Neural crest cell (in vitro differentiated cells): ENCODE results near the gene MESP2. TPM values are rescaled to one million over a fixed set of nuclear protein-coding genes. Genes with fewer than 3 reads are reported as not detected.
"Not testable (repeated sequence)": the region's sequence is repeated elsewhere in the genome, so short reads cannot be mapped to it uniquely, and the experiment has no call there.

Experiments used
- DNase-seq: peaks from one replicate; pipeline ENCODE4 v3.0.0; 2021; ENCODE audit warnings: low read depth, mixed read lengths, low spot score
- H3K27ac Mint-ChIP-seq: one replicate; pipeline ENCODE4 v1.8.0; 2021; ENCODE audit warnings: mild to moderate bottlenecking, mixed read lengths; ENCODE audit not compliant: unreplicated experiment
- H3K27me3 Mint-ChIP-seq: 2 replicates; pipeline ENCODE4 v1.8.0; 2021; ENCODE audit warnings: low read depth, mild to moderate bottlenecking, mixed read lengths
- H3K36me3 Mint-ChIP-seq: 2 replicates; pipeline ENCODE4 v1.8.0; 2021; ENCODE audit warnings: low read depth, mild to moderate bottlenecking, mixed read lengths
- H3K4me1 Mint-ChIP-seq: 2 replicates; pipeline ENCODE4 v1.8.0; 2021; ENCODE audit warnings: mixed read lengths
- H3K4me3 Mint-ChIP-seq: one replicate; pipeline ENCODE4 v1.8.0; 2021; ENCODE audit warnings: mild to moderate bottlenecking, mixed read lengths
- H3K9me3 Mint-ChIP-seq: 2 replicates; pipeline ENCODE4 v1.8.0; 2021; ENCODE audit warnings: mixed read lengths
- total RNA-seq: library from RNA; stranded (reverse); gene quantifications from 2 replicates; pipeline ENCODE4 v1.2.1, GENCODE V29; 2021
- TF ChIP-seq, protein P1 (sequence below): fragments of 200-600 bp; sonication (generic); conservative IDR thresholded peaks from 2 replicates; pipeline ENCODE4 v1.5.0; 2021; ENCODE audit warnings: antibody characterized with exemption, mild to moderate bottlenecking

MESP2 gene
- total RNA-seq, 1 donor from 2014 or later: 0.42 TPM

GRCh38 chr15:89785064-89785773 is 9.1 kb downstream of the MESP2 start:
- peaks cover 5% of the 10 kb centered on the region for H3K36me3 Mint-ChIP-seq
- peaks cover 3% of the 10 kb centered on the region for H3K27me3 Mint-ChIP-seq
- H3K4me3 Mint-ChIP-seq: no peak overlapping the region
- no peak for DNase-seq
- TF ChIP-seq, protein P1, sequence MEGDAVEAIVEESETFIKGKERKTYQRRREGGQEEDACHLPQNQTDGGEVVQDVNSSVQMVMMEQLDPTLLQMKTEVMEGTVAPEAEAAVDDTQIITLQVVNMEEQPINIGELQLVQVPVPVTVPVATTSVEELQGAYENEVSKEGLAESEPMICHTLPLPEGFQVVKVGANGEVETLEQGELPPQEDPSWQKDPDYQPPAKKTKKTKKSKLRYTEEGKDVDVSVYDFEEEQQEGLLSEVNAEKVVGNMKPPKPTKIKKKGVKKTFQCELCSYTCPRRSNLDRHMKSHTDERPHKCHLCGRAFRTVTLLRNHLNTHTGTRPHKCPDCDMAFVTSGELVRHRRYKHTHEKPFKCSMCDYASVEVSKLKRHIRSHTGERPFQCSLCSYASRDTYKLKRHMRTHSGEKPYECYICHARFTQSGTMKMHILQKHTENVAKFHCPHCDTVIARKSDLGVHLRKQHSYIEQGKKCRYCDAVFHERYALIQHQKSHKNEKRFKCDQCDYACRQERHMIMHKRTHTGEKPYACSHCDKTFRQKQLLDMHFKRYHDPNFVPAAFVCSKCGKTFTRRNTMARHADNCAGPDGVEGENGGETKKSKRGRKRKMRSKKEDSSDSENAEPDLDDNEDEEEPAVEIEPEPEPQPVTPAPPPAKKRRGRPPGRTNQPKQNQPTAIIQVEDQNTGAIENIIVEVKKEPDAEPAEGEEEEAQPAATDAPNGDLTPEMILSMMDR: no peak
- peaks cover 8% of the 10 kb centered on the region for H3K9me3 Mint-ChIP-seq
- H3K27ac Mint-ChIP-seq: no peak overlapping the region
- H3K4me1 Mint-ChIP-seq: peaks cover 13% of the 10 kb centered on the region

DNA sequence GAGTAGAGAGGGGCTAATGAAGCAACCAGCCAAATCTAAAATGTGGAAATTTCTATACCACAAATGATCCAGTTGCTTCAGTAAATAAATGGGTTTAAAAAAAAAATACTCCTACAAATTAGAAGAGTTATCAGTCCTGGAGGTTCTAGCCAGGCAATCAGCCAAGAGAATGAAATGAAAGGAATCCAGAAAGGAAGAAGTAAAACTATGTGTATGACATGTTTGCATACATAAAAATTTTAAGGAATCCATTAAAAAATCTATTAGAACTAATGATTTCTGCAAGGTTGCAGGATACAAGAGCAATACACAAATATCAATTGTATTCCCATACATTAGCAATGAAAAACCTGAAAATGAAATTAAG is 9.6 kb downstream of the MESP2 start:
- no peak overlapping the region for H3K27ac Mint-ChIP-seq
- DNase-seq: no peak
- H3K4me3 Mint-ChIP-seq: no peak overlapping the region
- peaks cover 13% of the 10 kb centered on the region for H3K4me1 Mint-ChIP-seq
- peaks cover 8% of the 10 kb centered on the region for H3K9me3 Mint-ChIP-seq
- peaks cover under 1% of the 10 kb centered on the region for H3K27me3 Mint-ChIP-seq
- TF ChIP-seq, protein P1: no peak
- H3K36me3 Mint-ChIP-seq: peaks cover 5% of the 10 kb centered on the region

DNA sequence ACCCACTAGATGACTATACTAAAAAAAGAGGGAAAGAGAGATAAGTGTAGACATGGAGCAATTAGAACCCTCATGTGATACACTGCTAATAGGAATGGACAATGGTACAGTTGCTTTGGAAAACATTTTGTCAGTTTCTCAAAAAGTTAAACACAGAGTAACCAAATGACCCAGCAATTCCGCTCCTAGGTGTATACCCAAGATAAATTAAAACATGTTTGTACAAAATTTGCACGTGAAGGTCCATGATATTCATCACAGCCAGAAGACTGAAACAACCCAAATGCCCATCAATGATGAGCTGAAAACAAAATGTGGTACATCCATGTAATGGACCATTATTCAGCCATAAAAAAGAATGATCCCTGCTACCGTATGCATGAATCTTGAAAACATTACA is 11.8 kb downstream of the MESP2 start:
- Mint-ChIP-seq H3K4me1 (peaks cover 8% of the 10 kb centered on the region), H3K27ac (no peak overlapping the region), H3K9me3 (peaks cover 8% of the 10 kb centered on the region), H3K4me3 (no peak overlapping the region), H3K27me3 (no peaks in the 10 kb centered on the region), H3K36me3 (peaks cover 5% of the 10 kb centered on the region)
- DNase-seq: no peak
- TF ChIP-seq, protein P1: no peak

GRCh38 chr15:89788585-89788984 is 12.5 kb downstream of the MESP2 start:
- not testable (repeated sequence) for H3K9me3 Mint-ChIP-seq, H3K4me1 Mint-ChIP-seq, H3K36me3 Mint-ChIP-seq, H3K27ac Mint-ChIP-seq, H3K4me3 Mint-ChIP-seq, H3K27me3 Mint-ChIP-seq, DNase-seq

GRCh38 chr15:89790206-89790605 is 14.1 kb downstream of the MESP2 start:
- no peaks in the 10 kb centered on the region for H3K4me1 Mint-ChIP-seq
- DNase-seq: no peak
- TF ChIP-seq, protein P1: no peak
- no peak overlapping the region for H3K27ac Mint-ChIP-seq
- H3K36me3 Mint-ChIP-seq: peaks cover 5% of the 10 kb centered on the region
- peaks cover 8% of the 10 kb centered on the region for H3K9me3 Mint-ChIP-seq
- H3K4me3 Mint-ChIP-seq: no peak overlapping the region
- peaks cover 8% of the 10 kb centered on the region for H3K27me3 Mint-ChIP-seq

DNA sequence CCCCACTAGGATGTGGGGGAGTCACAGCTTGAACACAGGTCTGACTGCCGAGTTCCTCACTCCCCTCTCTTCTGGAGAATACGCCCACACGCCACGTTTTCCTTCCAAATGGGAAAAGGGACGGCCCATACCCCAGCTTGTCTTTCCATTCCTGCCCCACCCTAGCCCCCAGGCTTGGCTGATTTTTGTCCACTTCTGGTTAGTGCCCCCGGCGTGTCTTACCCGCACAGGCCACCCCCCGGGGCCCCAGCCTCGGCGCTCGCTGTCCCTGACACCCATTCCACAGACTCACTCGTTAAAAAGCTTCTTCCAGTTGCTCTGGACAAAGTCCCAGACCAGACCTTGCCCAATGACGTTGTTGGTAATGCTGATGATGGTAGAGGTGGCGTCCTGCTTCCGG is 14.5 kb downstream of the MESP2 start:
- Mint-ChIP-seq H3K4me3 (no peak overlapping the region), H3K9me3 (peaks cover 8% of the 10 kb centered on the region), H3K4me1 (no peaks in the 10 kb centered on the region), H3K27ac (no peak overlapping the region), H3K27me3 (peaks cover 8% of the 10 kb centered on the region), H3K36me3 (peaks cover 5% of the 10 kb centered on the region)
- TF ChIP-seq, protein P1: no peak
- no peak for DNase-seq
